ENCODE data around the gene DCPS. TPM values are rescaled to one million over a fixed set of nuclear protein-coding genes. Genes with fewer than 3 reads are reported as not detected.

The DCPS gene
- total RNA-seq, 1 experiment from 2014 or later: 25.6 TPM

DNA sequence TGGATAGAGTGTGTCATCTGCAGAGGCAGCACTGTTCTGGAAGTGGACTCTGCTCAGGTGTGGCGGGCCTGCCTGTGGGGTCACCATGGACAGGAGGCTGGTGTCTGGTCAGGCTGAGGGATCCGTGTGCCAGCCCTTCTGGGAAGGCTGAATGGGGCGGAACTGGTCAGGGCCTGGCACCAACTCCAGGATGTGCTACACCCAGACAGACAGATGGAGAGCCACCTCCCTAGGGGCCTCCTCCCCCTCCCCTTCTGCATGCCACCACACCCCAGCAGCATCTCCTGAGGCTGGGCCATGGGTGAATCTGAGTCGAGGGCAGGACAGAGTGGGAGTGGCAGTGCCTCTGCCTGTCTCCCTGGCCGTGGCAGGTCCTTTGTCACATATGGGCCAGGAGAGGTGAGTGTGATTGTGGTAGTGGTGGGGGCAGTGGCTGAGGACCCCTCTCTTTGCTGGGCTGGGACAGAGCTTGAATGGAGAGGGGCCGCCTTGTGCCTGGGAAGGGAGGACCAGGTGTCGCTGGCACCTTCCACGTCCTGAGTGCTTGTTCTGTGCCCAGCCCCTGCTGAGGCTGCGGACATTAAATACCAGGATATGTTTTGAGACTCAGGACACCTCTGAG, 80.7 kb downstream of the DCPS start:
- BruUV-seq (replicated peaks): no TSS peak
- Histone ChIP-seq H3K9me3 (ENCODE audit: control insufficient read depth in 1 of 2, insufficient read depth in 1 of 2, low read depth in 1 of 2, low read length in 2 of 2) (no peaks in the 10 kb centered on the region), H3K79me2 (ENCODE audit: insufficient read depth, low read length) (no peaks in the 10 kb centered on the region), H3K4me3 (replicated peaks in 1 of 2; ENCODE audit: low read depth in 1 of 2, low read length in 2 of 2) (no peak overlapping the region), H4K20me1 (ENCODE audit: insufficient read depth) (no peaks in the 10 kb centered on the region), H3K36me3 (ENCODE audit: control insufficient read depth in 1 of 2, insufficient read depth in 2 of 2, low read length in 2 of 2) (no peaks in the 10 kb centered on the region), H3K27ac (ENCODE audit: low read depth, low read length) (no peak overlapping the region), H3K4me2 (ENCODE audit: low read length) (no peak overlapping the region), H3K4me1 (ENCODE audit: control insufficient read depth in 1 of 2, insufficient read depth in 2 of 2, low read length in 2 of 2) (no peaks in the 10 kb centered on the region), H3K27me3 (ENCODE audit: insufficient read depth, low read length) (no peaks in the 10 kb centered on the region), H2AFZ (ENCODE audit: low read depth, low read length, poor library complexity, severe bottlenecking) (no peak overlapping the region), H3K9ac (ENCODE audit: low read length) (no peak overlapping the region), H3K9me2 (ENCODE audit: insufficient read depth) (no peaks in the 10 kb centered on the region)
- no peak for ATAC-seq
- DNase-seq (ENCODE audit: low read depth, low spot score): no peak
- TF ChIP-seq CBX3 (IDR thresholded peaks at IDR 0.05; ENCODE audit: low read depth) (no peak), SIN3A (IDR thresholded peaks at IDR 0.05; ENCODE audit: low read depth) (no peak), ELF1 (IDR thresholded peaks at IDR 0.05; ENCODE audit: borderline replicate concordance, low read depth) (no peak), SP1 (IDR thresholded peaks at IDR 0.05; ENCODE audit: low read depth) (no peak), RAD21 (IDR thresholded peaks at IDR 0.05; ENCODE audit: low read depth) (no peak), SRF (IDR thresholded peaks at IDR 0.05; ENCODE audit: low read depth) (no peak), YY1 (IDR thresholded peaks at IDR 0.05; ENCODE audit: extremely low read depth, insufficient replicate concordance, low read depth, low read length) (no peak), EGR1 (IDR thresholded peaks at IDR 0.05; ENCODE audit: low read depth) (no peak), TCF7L2 (IDR thresholded peaks at IDR 0.05; ENCODE audit: borderline replicate concordance, extremely low read depth, insufficient read depth, insufficient read length) (no peak), ZNF274 (IDR thresholded peaks at IDR 0.05; ENCODE audit: low read depth, low read length) (no peak), JUND (IDR thresholded peaks at IDR 0.05) (no peak), POLR2A (IDR thresholded peaks at IDR 0.05; ENCODE audit: borderline replicate concordance, extremely low read depth, insufficient read depth, insufficient read length) (no peak), FOSL1 (IDR thresholded peaks at IDR 0.05; ENCODE audit: low read depth) (no peak), ZFX (IDR thresholded peaks at IDR 0.05) (no peak), EZH2 (IDR thresholded peaks at IDR 0.05) (no peak)
- TF ChIP-seq, protein P1, sequence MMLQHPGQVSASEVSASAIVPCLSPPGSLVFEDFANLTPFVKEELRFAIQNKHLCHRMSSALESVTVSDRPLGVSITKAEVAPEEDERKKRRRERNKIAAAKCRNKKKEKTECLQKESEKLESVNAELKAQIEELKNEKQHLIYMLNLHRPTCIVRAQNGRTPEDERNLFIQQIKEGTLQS (IDR thresholded peaks at IDR 0.05): no peak
- TF ChIP-seq, protein P2, sequence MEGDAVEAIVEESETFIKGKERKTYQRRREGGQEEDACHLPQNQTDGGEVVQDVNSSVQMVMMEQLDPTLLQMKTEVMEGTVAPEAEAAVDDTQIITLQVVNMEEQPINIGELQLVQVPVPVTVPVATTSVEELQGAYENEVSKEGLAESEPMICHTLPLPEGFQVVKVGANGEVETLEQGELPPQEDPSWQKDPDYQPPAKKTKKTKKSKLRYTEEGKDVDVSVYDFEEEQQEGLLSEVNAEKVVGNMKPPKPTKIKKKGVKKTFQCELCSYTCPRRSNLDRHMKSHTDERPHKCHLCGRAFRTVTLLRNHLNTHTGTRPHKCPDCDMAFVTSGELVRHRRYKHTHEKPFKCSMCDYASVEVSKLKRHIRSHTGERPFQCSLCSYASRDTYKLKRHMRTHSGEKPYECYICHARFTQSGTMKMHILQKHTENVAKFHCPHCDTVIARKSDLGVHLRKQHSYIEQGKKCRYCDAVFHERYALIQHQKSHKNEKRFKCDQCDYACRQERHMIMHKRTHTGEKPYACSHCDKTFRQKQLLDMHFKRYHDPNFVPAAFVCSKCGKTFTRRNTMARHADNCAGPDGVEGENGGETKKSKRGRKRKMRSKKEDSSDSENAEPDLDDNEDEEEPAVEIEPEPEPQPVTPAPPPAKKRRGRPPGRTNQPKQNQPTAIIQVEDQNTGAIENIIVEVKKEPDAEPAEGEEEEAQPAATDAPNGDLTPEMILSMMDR (IDR thresholded peaks at IDR 0.05 in 2 of 3, conservative IDR thresholded peaks at IDR 0.05 in 1 of 3; ENCODE audit: borderline replicate concordance in 1 of 3, insufficient read depth in 1 of 3, low read depth in 2 of 3, low read length in 2 of 3): no peak
- TF ChIP-seq, protein P3, sequence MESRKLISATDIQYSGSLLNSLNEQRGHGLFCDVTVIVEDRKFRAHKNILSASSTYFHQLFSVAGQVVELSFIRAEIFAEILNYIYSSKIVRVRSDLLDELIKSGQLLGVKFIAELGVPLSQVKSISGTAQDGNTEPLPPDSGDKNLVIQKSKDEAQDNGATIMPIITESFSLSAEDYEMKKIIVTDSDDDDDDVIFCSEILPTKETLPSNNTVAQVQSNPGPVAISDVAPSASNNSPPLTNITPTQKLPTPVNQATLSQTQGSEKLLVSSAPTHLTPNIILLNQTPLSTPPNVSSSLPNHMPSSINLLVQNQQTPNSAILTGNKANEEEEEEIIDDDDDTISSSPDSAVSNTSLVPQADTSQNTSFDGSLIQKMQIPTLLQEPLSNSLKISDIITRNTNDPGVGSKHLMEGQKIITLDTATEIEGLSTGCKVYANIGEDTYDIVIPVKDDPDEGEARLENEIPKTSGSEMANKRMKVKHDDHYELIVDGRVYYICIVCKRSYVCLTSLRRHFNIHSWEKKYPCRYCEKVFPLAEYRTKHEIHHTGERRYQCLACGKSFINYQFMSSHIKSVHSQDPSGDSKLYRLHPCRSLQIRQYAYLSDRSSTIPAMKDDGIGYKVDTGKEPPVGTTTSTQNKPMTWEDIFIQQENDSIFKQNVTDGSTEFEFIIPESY (IDR thresholded peaks at IDR 0.05; ENCODE audit: extremely low read depth, insufficient replicate concordance, low read length): no peak
- TF ChIP-seq, protein P4, sequence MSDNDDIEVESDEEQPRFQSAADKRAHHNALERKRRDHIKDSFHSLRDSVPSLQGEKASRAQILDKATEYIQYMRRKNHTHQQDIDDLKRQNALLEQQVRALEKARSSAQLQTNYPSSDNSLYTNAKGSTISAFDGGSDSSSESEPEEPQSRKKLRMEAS (IDR thresholded peaks at IDR 0.05): no peak
- RAD21 ChIA-PET (ENCODE audit: low non-redundant PET in 1 of 2, low total read pairs in 2 of 2, uncharacterized antibody in 2 of 2, unreplicated experiment in 2 of 2): no interaction called here
- POLR2A ChIA-PET: no interaction called here
- intact Hi-C loops (cut with micrococcal nuclease): no loop called here
- CTCF ChIA-PET: no interaction called here
